Measurements from ENCODE around the gene LARGE1.

GRCh38 chr22:33888821-33889220 lies 31.5 kb downstream of the LARGE1 start:
- no peak for TF ChIP-seq MAFK (IDR thresholded peaks at IDR 0.05; ENCODE audit: low read depth, low read length)
- TF ChIP-seq RCOR1 (IDR thresholded peaks at IDR 0.05; ENCODE audit: insufficient replicate concordance, low read length), result no peak
- no peak for TF ChIP-seq MAZ (IDR thresholded peaks at IDR 0.05; ENCODE audit: borderline replicate concordance, low read depth, low read length)
- no peak for TF ChIP-seq CTCF (conservative IDR thresholded peaks at IDR 0.05; ENCODE audit: low read depth, low read length)
- TF ChIP-seq BHLHE40 (IDR thresholded peaks at IDR 0.05; ENCODE audit: low read depth, low read length), result no peak
- TF ChIP-seq POLR2A (IDR thresholded peaks at IDR 0.05; ENCODE audit: low read depth, low read length), result no peak

Measured in IMR-90 (cell line).